HepG2 (cell line): ENCODE data around the gene SPSB1. TPM values are rescaled to one million over a fixed set of nuclear protein-coding genes. Genes with fewer than 3 reads are reported as not detected.

Experiments used
- E2F2 ChIP-seq: sonication (generic); formaldehyde crosslinking; IDR thresholded peaks from 2 replicates; pipeline ENCODE4 v1.4.0; 2020; ENCODE audit warnings: missing genetic modification reagents, borderline replicate concordance
- FOXK2 ChIP-seq: fragments of 450-650 bp; IDR thresholded peaks from 2 replicates; pipeline ENCODE4 v1.6.1; 2016
- FOXO1 ChIP-seq: sonication (generic); formaldehyde crosslinking; IDR thresholded peaks from 2 replicates; pipeline ENCODE4 v1.4.0; 2020; ENCODE audit warnings: missing genetic modification reagents
- HNF4A ChIP-seq: sonication (generic); formaldehyde crosslinking; IDR thresholded peaks from 2 replicates; pipeline ENCODE4 v1.4.0; 2020; ENCODE audit warnings: missing genetic modification reagents
- KMT2A ChIP-seq: sonication (generic); formaldehyde crosslinking; IDR thresholded peaks from 2 replicates; pipeline ENCODE4 v1.4.0; 2020; ENCODE audit warnings: missing genetic modification reagents
- MYC ChIP-seq: sonication (generic); formaldehyde crosslinking; IDR thresholded peaks from 2 replicates; pipeline ENCODE4 v1.9.0; 2021; ENCODE audit warnings: missing genetic modification reagents, borderline replicate concordance
- RBFOX2 ChIP-seq: fragments of 200-400 bp; formaldehyde crosslinking; IDR thresholded peaks from 2 replicates; pipeline ENCODE4 v1.6.1; 2017; ENCODE audit warnings: low read depth, mild to moderate bottlenecking, low read length
- RNF219 ChIP-seq: sonication (generic); formaldehyde crosslinking; IDR thresholded peaks from 2 replicates; pipeline ENCODE4 v1.5.0; 2020; ENCODE audit warnings: mild to moderate bottlenecking, missing genetic modification reagents
- RXRA ChIP-seq: sonication (generic); formaldehyde crosslinking; IDR thresholded peaks from 2 replicates; pipeline ENCODE4 v1.5.1; 2020; ENCODE audit warnings: missing genetic modification reagents
- SRSF4 ChIP-seq: fragments of 200-400 bp; formaldehyde crosslinking; IDR thresholded peaks from one replicate; pipeline ENCODE4 v1.6.1; 2018; ENCODE audit warnings: mild to moderate bottlenecking, low read depth, low read length, moderate library complexity; ENCODE audit not compliant: poor library complexity, severe bottlenecking
- ZBTB40 ChIP-seq, 2 experiments: fragments of 450-650 bp in 1 of 2; sonication (generic) in 1 of 2; formaldehyde crosslinking in 1 of 2; IDR thresholded peaks; 2 replicates each; pipeline versions ENCODE4 v1.6.1 to v1.8.0; 2016 to 2022; ENCODE audit warnings: antibody characterized with exemption in 1 of 2, mild to moderate bottlenecking in 1 of 2, missing genetic modification reagents in 1 of 2
- ZNF510 ChIP-seq: sonication (generic); formaldehyde crosslinking; IDR thresholded peaks from 2 replicates; pipeline ENCODE4 v1.4.0; 2020; ENCODE audit warnings: low read depth, mild to moderate bottlenecking, missing genetic modification reagents
- ZNF713 ChIP-seq: sonication (generic); formaldehyde crosslinking; IDR thresholded peaks from 2 replicates; pipeline ENCODE4 v1.4.0; 2020; ENCODE audit warnings: mild to moderate bottlenecking, missing genetic modification reagents
- ZNF775 ChIP-seq: sonication (generic); formaldehyde crosslinking; IDR thresholded peaks from 2 replicates; pipeline ENCODE4 v1.4.0; 2020; ENCODE audit warnings: missing genetic modification reagents, mild to moderate bottlenecking, moderate library complexity, borderline replicate concordance
- polyA plus RNA-seq, 8 experiments: library from polyadenylated mRNA; depleted of rRNA in 3 of 8; stranded (reverse) in 7 of 8; unstranded in 1 of 8; fragments of >200 nt; fragmentation: Illumina TruSeq in 4 of 8; extraction: Trizol in 4 of 8; gene quantifications; 2 replicates each; pipeline versions ENCODE4 v1.2.1 to v1.2.3, GENCODE V29; 2011 to 2016; ENCODE audit warnings: low read depth in 4 of 8, missing spikeins in 1 of 8, mixed read lengths in 1 of 8; ENCODE audit not compliant: insufficient read depth in 1 of 8
- total RNA-seq, 5 experiments: library from RNA; depleted of rRNA; stranded (reverse); fragments of >200 nt; fragmentation: Illumina TruSeq; extraction: Trizol; gene quantifications; 2 replicates each; pipeline ENCODE4 v1.2.3, GENCODE V29; 2016; ENCODE audit warnings: low read depth in 1 of 5
- TF ChIP-seq, protein P1 (sequence below): IDR thresholded peaks from 2 replicates; pipeline ENCODE4 v1.6.1; 2018; ENCODE audit warnings: missing genetic modification reagents

Gene SPSB1
- total and polyA plus RNA-seq, 2 of the 13 experiments (the other 11 are each of a cell fraction or from before 2014, with no cell fraction given), result 5.0 to 8.0 TPM

DNA sequence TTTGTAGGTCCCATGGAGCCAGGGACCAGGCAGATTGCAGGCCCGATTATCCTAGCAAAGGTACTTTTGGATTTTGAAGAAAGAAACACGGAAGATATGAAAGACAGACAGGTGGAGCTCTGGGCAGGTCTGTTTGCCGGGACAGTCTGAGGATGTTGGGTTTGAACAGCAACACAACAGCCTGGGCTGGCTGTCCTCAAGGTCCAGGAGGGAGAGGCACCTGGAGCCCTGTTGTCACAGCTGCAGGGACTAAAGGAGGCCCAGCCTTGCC is 43.5 kb upstream of the SPSB1 start (continued):
- TF ChIP-seq RNF219 (CRISPR knock-in tag) (no peak), SRSF4 (no peak), RXRA (0 out of 2 replicates have a peak, but pooled peaks have one; percentile 39), ZNF510 (CRISPR knock-in tag) (no peak), ZNF775 (CRISPR knock-in tag) (no peak), ZBTB40 (IDR thresholded peaks at IDR 0.05) (no peak), ZBTB40 (CRISPR knock-in tag; IDR thresholded peaks at IDR 0.05) (no peak), HNF4A (no peak), ZNF713 (CRISPR knock-in tag) (no peak), MYC (0 out of 2 replicates have a peak, but pooled peaks have one; percentile 7), E2F2 (CRISPR knock-in tag) (no peak), FOXK2 (0 out of 2 replicates have a peak, but pooled peaks have one; percentile 12), RBFOX2 (no peak), FOXO1 (CRISPR knock-in tag) (0 out of 2 replicates have a peak, but pooled peaks have one; percentile 52), KMT2A (0 out of 2 replicates have a peak, but pooled peaks have one; percentile 20)
- TF ChIP-seq, protein P1, sequence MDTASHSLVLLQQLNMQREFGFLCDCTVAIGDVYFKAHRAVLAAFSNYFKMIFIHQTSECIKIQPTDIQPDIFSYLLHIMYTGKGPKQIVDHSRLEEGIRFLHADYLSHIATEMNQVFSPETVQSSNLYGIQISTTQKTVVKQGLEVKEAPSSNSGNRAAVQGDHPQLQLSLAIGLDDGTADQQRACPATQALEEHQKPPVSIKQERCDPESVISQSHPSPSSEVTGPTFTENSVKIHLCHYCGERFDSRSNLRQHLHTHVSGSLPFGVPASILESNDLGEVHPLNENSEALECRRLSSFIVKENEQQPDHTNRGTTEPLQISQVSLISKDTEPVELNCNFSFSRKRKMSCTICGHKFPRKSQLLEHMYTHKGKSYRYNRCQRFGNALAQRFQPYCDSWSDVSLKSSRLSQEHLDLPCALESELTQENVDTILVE (CRISPR knock-in tag), result no peak
